Body of pancreas (tissue), 4 donors: ENCODE measurements around the gene ELMOD2. TPM values are rescaled to one million over a fixed set of nuclear protein-coding genes. Genes with fewer than 3 reads are reported as not detected.
A peak's percentile ranks its signal among the peaks of the same experiment; 100 is the strongest.
"Not testable (repeated sequence)": the region's sequence is repeated elsewhere in the genome, so short reads cannot be mapped to it uniquely, and the experiment has no call there.

Experiments
- ATAC-seq: fragments of 150-250 bp; one replicate; pipeline ENCODE4 v1.9.1; 2016
- DNase-seq, 4 donors: peaks; one replicate each; pipeline ENCODE4 v3.0.0-alpha.2; 2019
- H3K27ac ChIP-seq, 4 donors: fragments of 200-600 bp; sonication (generic); 1 replicate in 3 of 4; 2 replicates in 1 of 4; pipeline versions ENCODE4 v1.5.1 to v1.6.1; 2016 to 2019; ENCODE audit warnings: mild to moderate bottlenecking in 1 of 4, mixed read lengths in 1 of 4, moderate library complexity in 1 of 4
- H3K27me3 ChIP-seq, 2 donors: fragments of 200-600 bp; sonication (generic); one replicate each; pipeline ENCODE4 v1.6.0; 2016; ENCODE audit warnings: mild to moderate bottlenecking in 1 of 2
- H3K36me3 ChIP-seq, 2 donors: fragments of 200-600 bp; sonication (generic); replicated peaks in 1 of 2; 2 replicates each; pipeline ENCODE4 v1.5.1; 2016; ENCODE audit warnings: low read depth in 2 of 2; ENCODE audit not compliant: insufficient read depth in 1 of 2
- H3K4me1 ChIP-seq: fragments of 200-600 bp; sonication (generic); one replicate; pipeline ENCODE4 v1.6.0; 2016
- H3K4me3 ChIP-seq, 2 donors: fragments of 200-600 bp; sonication (generic); 1 replicate in 1 of 2; 2 replicates in 1 of 2; pipeline ENCODE4 v1.5.1; 2016 to 2019
- H3K9me3 ChIP-seq, 3 donors: fragments of 200-600 bp; sonication (generic); 1 replicate in 2 of 3; 2 replicates in 1 of 3; pipeline ENCODE4 v1.5.1; 2016
- POLR2A ChIP-seq, 3 donors: fragments of 450-650 bp; IDR thresholded peaks; one replicate each; pipeline ENCODE4 v1.6.1; 2016; ENCODE audit warnings: antibody characterized with exemption in 3 of 3, mild to moderate bottlenecking in 2 of 3
- WGBS, 2 donors: methylation state at CpG; one replicate each; pipeline ENCODE4 v1.1.5; 2017; 5-methylcytosine and 5-hydroxymethylcytosine counted together
- intact Hi-C: fragments of 100-400 bp; cut with DNase I; formaldehyde crosslinking; loops from one replicate; pipeline ENCODE4 v1.15.1; 2023
- total RNA-seq, 2 donors: library from RNA; depleted of rRNA; stranded (reverse); fragments of >200 nt; gene quantifications; one replicate each; pipeline ENCODE4 v1.1.0, GENCODE V29; 2016
- TF ChIP-seq, protein P1 (sequence below), 7 experiments: fragments of 450-650 bp in 4 of 7; fragments of 200-600 bp in 3 of 7; sonication (generic) in 3 of 7; IDR thresholded peaks; one replicate each; pipeline ENCODE4 v1.5.1; 2016 to 2019; ENCODE audit warnings: antibody characterized with exemption in 7 of 7

Gene ELMOD2
- total RNA-seq, 2 donors from 2014 or later = 16.6 to 29.7 TPM

DNA sequence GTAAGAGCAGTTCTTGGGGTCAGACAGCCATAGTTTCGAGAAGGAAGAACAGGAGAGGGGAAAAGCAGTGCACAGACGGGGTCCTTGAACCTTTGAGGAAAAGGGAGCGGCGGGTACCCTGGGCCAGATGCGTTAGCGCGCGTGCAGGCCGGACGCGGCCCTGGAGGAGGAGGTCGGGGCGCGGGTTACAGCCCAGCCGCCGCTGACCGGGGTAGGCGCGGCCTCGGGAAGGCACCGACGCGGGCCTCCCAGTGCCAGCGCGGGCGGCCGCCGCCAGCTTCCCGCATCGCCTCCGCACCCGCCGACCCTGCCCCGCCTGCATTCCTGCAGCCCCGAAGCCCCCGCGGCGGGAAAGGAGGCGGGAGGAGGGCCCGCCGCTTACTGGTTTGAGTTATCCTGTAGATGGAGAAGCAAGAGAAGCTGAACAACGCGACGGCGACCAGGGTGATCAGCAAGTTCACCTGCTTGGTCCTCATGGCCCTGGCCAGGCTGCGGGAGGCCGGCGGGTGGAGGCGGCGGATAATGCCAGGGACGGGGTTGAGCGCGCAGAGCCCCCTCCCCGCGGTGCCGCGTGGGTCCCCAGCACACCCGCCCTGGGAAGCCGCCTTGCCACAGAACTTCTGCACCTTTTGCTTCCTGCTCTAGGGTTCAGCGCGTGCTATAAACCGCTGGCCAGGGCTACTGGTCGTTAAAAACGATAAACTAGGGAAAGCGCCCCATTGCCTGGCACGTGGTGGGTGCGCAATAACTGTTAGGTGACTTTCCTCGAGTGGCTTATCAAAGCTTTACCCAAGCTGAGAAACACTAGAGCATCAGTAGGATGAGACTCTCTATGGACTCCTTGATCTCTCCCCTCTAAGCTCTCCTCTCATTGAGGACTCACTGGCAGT is 26.0 kb upstream of the ELMOD2 start, which contains the start of gene MGAT4D:
MGAT4D (minus strand) TSS at position 547 of the 890 bp plus-strand sequence; CDS start at position 476, 71 bp downstream.
- WGBS, 2 donors = 7 to 18% methylated on average over 28 to 68 of the region's 68 CpGs
- H3K27ac ChIP-seq = no peak within 1 kb of the TSS
- ATAC-seq = no peak
- DNase-seq = peak in 2 of 4 donors; percentile 12 to 16
- H3K4me3 ChIP-seq = no peak within 1 kb of the TSS
- peaks cover 0 to 9% of the 10 kb centered on the region in 2 donors for H3K27me3 ChIP-seq
- peaks cover 8% of the 10 kb centered on the region for H3K4me1 ChIP-seq
- no peak for TF ChIP-seq POLR2A (IDR thresholded peaks at IDR 0.05)
- TF ChIP-seq, protein P1, sequence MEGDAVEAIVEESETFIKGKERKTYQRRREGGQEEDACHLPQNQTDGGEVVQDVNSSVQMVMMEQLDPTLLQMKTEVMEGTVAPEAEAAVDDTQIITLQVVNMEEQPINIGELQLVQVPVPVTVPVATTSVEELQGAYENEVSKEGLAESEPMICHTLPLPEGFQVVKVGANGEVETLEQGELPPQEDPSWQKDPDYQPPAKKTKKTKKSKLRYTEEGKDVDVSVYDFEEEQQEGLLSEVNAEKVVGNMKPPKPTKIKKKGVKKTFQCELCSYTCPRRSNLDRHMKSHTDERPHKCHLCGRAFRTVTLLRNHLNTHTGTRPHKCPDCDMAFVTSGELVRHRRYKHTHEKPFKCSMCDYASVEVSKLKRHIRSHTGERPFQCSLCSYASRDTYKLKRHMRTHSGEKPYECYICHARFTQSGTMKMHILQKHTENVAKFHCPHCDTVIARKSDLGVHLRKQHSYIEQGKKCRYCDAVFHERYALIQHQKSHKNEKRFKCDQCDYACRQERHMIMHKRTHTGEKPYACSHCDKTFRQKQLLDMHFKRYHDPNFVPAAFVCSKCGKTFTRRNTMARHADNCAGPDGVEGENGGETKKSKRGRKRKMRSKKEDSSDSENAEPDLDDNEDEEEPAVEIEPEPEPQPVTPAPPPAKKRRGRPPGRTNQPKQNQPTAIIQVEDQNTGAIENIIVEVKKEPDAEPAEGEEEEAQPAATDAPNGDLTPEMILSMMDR (IDR thresholded peaks at IDR 0.05) = no peak
- no peaks in the 10 kb centered on the region for H3K9me3 ChIP-seq
- intact Hi-C loops = no loop called here
- no peaks in the 10 kb centered on the region for H3K36me3 ChIP-seq

DNA sequence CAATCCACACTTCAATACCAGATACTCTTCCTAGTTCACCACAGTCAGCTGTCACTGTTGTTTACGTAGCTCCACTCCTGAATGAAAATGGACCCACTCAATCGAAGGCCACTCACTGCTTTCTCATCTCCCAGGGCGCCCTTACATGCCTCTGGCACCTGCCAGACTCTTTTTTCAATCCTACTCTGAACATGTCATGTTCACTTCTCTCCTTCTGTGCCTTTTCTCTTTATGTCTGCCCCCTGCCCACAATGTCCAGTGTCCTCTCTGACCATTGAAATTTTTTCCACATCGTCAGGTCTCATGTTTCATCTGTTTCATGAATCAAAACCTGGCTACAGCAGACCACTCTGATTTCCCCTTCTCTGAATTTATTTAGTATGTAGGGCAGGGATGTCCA is 24.6 kb upstream of the ELMOD2 start:
- TF ChIP-seq, protein P1 (IDR thresholded peaks at IDR 0.05) = no peak
- no peak for TF ChIP-seq POLR2A (IDR thresholded peaks at IDR 0.05)
- H3K9me3 ChIP-seq = no peaks in the 10 kb centered on the region
- H3K36me3 ChIP-seq = no peaks in the 10 kb centered on the region
- 78 to 90% methylated on average over 4 of the region's 4 CpGs for WGBS, 2 donors
- no peak overlapping the region for H3K27ac ChIP-seq
- no peak overlapping the region for H3K4me3 ChIP-seq
- no peak for DNase-seq
- intact Hi-C loops = no loop called here
- peaks cover 8% of the 10 kb centered on the region for H3K4me1 ChIP-seq
- ATAC-seq = no peak
- H3K27me3 ChIP-seq = peaks cover 0 to 9% of the 10 kb centered on the region in 2 donors

DNA sequence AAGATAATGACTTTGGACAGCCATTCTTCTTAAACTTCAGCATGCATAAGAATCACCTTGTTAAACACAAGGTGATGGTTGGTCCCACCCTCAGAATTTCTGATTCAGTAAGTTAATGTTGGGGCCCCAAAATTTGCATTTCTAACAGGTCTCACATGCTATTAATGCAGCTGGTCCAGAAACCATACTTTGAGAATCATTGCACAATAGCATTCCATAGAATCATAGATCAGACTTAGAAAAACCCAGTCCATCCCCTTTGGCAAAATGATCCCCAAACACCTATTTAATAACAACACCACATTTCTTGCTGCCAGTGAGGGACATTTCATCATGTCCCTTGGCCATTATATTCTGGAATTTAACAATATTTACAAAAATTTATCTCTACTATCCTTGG is 19.7 kb upstream of the ELMOD2 start:
- TF ChIP-seq, protein P1 (IDR thresholded peaks at IDR 0.05) = no peak
- TF ChIP-seq POLR2A (IDR thresholded peaks at IDR 0.05) = no peak
- intact Hi-C loops = no loop called here
- H3K27ac ChIP-seq = no peak overlapping the region

DNA sequence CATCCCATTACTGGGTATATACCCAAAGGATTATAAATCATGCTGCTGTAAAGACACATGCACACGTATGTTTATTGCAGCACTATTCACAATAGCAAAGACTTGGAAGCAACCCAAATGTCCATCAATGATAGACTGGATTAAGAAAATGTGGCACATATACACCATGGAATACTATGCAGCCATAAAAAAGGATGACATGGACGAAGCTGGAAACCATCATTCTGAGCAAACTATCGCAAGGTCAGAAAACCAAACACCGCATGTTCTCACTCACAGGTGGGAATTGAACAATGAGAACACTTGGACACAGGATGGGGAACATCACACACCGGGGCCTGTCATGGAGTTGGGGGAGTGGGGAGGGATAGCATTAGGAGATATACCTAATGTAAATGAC is 10.2 kb upstream of the ELMOD2 start:
- H3K36me3 ChIP-seq, H3K4me3 ChIP-seq, H3K4me1 ChIP-seq, DNase-seq, H3K9me3 ChIP-seq, H3K27me3 ChIP-seq, ATAC-seq, intact Hi-C loops, H3K27ac ChIP-seq: not testable (repeated sequence)
- WGBS, 2 donors = 90 to 94% methylated on average over 5 of the region's 5 CpGs

More for the DNA sequence above, 19.7 kb upstream of the ELMOD2 start:
- H3K4me1 ChIP-seq = no peaks in the 10 kb centered on the region
- DNase-seq (no peak), ATAC-seq (no peak)
- H3K9me3 ChIP-seq = no peaks in the 10 kb centered on the region
- H3K27me3 ChIP-seq = no peaks in the 10 kb centered on the region
- no peaks in the 10 kb centered on the region for H3K36me3 ChIP-seq
- H3K4me3 ChIP-seq = no peak overlapping the region

DNA sequence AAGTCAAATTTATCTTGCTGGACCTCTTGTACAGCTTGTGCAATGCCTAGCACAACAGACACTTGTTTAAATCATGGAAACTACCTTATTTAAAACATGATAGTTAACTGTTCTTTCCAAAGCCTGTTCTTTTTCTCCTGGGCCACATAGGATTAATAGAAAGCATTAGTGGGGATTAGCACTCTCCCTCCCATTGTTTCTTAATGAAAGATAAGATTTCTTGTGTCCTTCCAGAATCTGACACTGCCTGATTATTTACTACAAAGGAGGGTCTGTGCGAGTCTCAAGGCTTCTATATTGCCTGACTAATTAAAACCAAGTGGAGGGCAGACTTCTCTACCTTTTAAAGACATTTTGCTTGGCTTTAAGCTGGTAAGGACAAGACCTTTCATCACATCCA is 8.5 kb upstream of the ELMOD2 start:
- no peak overlapping the region for H3K27ac ChIP-seq
- no peaks in the 10 kb centered on the region for H3K36me3 ChIP-seq
- H3K27me3 ChIP-seq = no peaks in the 10 kb centered on the region
- H3K4me3 ChIP-seq = no peak overlapping the region
- no peaks in the 10 kb centered on the region for H3K9me3 ChIP-seq
- 16 to 22% methylated on average over 1 of the region's 1 CpG for WGBS, 2 donors
- TF ChIP-seq, protein P1 (IDR thresholded peaks at IDR 0.05) = no peak
- TF ChIP-seq POLR2A (IDR thresholded peaks at IDR 0.05) = no peak
- DNase-seq = no peak
- intact Hi-C loops = no loop called here
- no peak for ATAC-seq
- no peaks in the 10 kb centered on the region for H3K4me1 ChIP-seq
